A549 (cell line): ENCODE measurements around the gene SYT4. TPM values are rescaled to one million over a fixed set of nuclear protein-coding genes. Genes with fewer than 3 reads are reported as not detected.

Experiments used
- ATAC-seq, 2 experiments: fragments of 200-7000 bp in 1 of 2; fragments of >200 bp in 1 of 2; cut with Nextera tagmentation in 1 of 2; cut with Tn5 transposase in 1 of 2; 3 replicates each; pipeline versions ENCODE4 v1.8.0 to v1.9.1; 2018 to 2020; ENCODE audit warnings: mild to moderate bottlenecking in 1 of 2, moderate library complexity in 1 of 2
- CTCF ChIA-PET: fragments of 300-600 bp; sonication (Branson Sonifier 250); formaldehyde crosslinking; extraction: SDS; loops from one replicate; lab custom pipeline; 2021; ENCODE audit warnings: antibody characterized with exemption, inconsistent platforms; lab: Yijun Ruan, JAX
- POLR2A ChIA-PET: fragments of 350-600 bp; formaldehyde crosslinking; extraction: SDS; loops from one replicate; lab custom pipeline; 2021; ENCODE audit warnings: antibody characterized with exemption, inconsistent platforms; lab: Yijun Ruan, JAX
- DNase-seq, 2 experiments: peaks; one replicate each; pipeline versions ENCODE4 v3.0.0 to v3.0.0-alpha.2; 2011 to 2016; ENCODE audit warnings: low read depth in 1 of 2, low spot score in 1 of 2
- FAIRE-seq: peaks from 2 replicates; lab custom pipeline; 2011; peaks lifted over from hg19 to GRCh38; lab: Jason Lieb, UNC
- H3K27ac ChIP-seq, 2 experiments: fragments of >200 bp; sonication (Bioruptor Twin); formaldehyde crosslinking; 3 replicates each; pipeline ENCODE4 v1.5.1; 2016 to 2017
- H3K4me1 ChIP-seq: fragments of >200 bp; sonication (Bioruptor Twin); formaldehyde crosslinking; 3 replicates; pipeline ENCODE4 v1.6.1; 2016
- H3K4me2 ChIP-seq: fragments of >200 bp; sonication (Bioruptor Twin); formaldehyde crosslinking; 3 replicates; pipeline ENCODE4 v1.6.1; 2016
- H3K4me3 ChIP-seq: fragments of >200 bp; sonication (Bioruptor Twin); formaldehyde crosslinking; 3 replicates; pipeline ENCODE4 v1.5.1; 2016
- H3K9me3 ChIP-seq: fragments of >200 bp; sonication (Bioruptor Twin); formaldehyde crosslinking; 3 replicates; pipeline ENCODE4 v1.6.1; 2016
- BCL3 ChIP-seq: fragments of >200 bp; sonication (Bioruptor Twin); formaldehyde crosslinking; IDR thresholded peaks from 3 replicates; pipeline ENCODE4 v1.6.1; 2016
- CBX2 ChIP-seq: fragments of 200-600 bp; sonication (generic); IDR thresholded peaks from 2 replicates; pipeline ENCODE4 v1.6.1; 2016; ENCODE audit warnings: low read depth, mild to moderate bottlenecking, borderline replicate concordance
- CBX8 ChIP-seq: fragments of 200-600 bp; sonication (generic); IDR thresholded peaks from 2 replicates; pipeline ENCODE4 v1.6.1; 2016
- CHD4 ChIP-seq: fragments of 200-600 bp; sonication (generic); IDR thresholded peaks from 2 replicates; pipeline ENCODE4 v1.6.1; 2016; ENCODE audit warnings: antibody characterized with exemption, mild to moderate bottlenecking, borderline replicate concordance
- CTCF ChIP-seq: fragments of >200 bp; sonication (Bioruptor Twin); formaldehyde crosslinking; IDR thresholded peaks from 3 replicates; pipeline ENCODE4 v1.5.1; 2016
- GATA3 ChIP-seq: IDR thresholded peaks from 2 replicates; pipeline ENCODE4 v1.6.1; 2012; ENCODE audit warnings: borderline replicate concordance
- HES2 ChIP-seq: fragments of >200 bp; sonication (Bioruptor Twin); formaldehyde crosslinking; IDR thresholded peaks from 2 replicates; pipeline ENCODE4 v1.6.1; 2016
- HOXB13 ChIP-seq: fragments of 250-450 bp; sonication (Bioruptor Pico); IDR thresholded peaks from 2 replicates; pipeline ENCODE4 v1.5.0; 2020; ENCODE audit warnings: low read depth, mild to moderate bottlenecking, moderate library complexity
- JUN ChIP-seq, 2 experiments: fragments of >200 bp; sonication (Bioruptor Twin); formaldehyde crosslinking; IDR thresholded peaks; 2 replicates in 1 of 2; 3 replicates in 1 of 2; pipeline ENCODE4 v1.6.1; 2016 to 2017
- KDM1A ChIP-seq: fragments of 200-600 bp; sonication (generic); IDR thresholded peaks from 2 replicates; pipeline ENCODE4 v1.6.1; 2016; ENCODE audit warnings: low read depth, mild to moderate bottlenecking
- KDM5A ChIP-seq: fragments of 200-600 bp; sonication (generic); IDR thresholded peaks from 2 replicates; pipeline ENCODE4 v1.6.1; 2016; ENCODE audit warnings: antibody characterized with exemption, mild to moderate bottlenecking
- MAFK ChIP-seq: fragments of 450-650 bp; IDR thresholded peaks from 2 replicates; pipeline ENCODE4 v1.6.1; 2014; ENCODE audit not compliant: partially characterized antibody
- MAZ ChIP-seq: fragments of 150-350 bp; IDR thresholded peaks from 2 replicates; pipeline ENCODE4 v1.6.1; 2014; ENCODE audit warnings: antibody characterized with exemption, low read depth, low read length, borderline replicate concordance
- RAD21 ChIP-seq, 2 experiments: fragments of >200 bp in 1 of 2; sonication (Bioruptor Twin) in 1 of 2; formaldehyde crosslinking in 1 of 2; IDR thresholded peaks in 1 of 2; conservative IDR thresholded peaks in 1 of 2; 2 replicates in 1 of 2; 3 replicates in 1 of 2; pipeline ENCODE4 v1.6.1; 2012 to 2018; ENCODE audit warnings: inconsistent platforms in 1 of 2
- REST ChIP-seq: fragments of 200-600 bp; sonication (generic); IDR thresholded peaks from 2 replicates; pipeline ENCODE4 v1.6.1; 2016; ENCODE audit warnings: antibody characterized with exemption, mild to moderate bottlenecking, moderate library complexity
- RNF2 ChIP-seq: fragments of 200-600 bp; sonication (generic); IDR thresholded peaks from 2 replicates; pipeline ENCODE4 v1.6.1; 2016; ENCODE audit warnings: low read depth, mild to moderate bottlenecking, antibody characterized with exemption, moderate library complexity, borderline replicate concordance
- SMC3 ChIP-seq: fragments of >200 bp; sonication (Bioruptor Twin); formaldehyde crosslinking; IDR thresholded peaks from 3 replicates; pipeline ENCODE4 v1.6.1; 2018; ENCODE audit warnings: inconsistent platforms
- TP53 ChIP-seq: fragments of 250-450 bp; sonication (Bioruptor Pico); IDR thresholded peaks from 2 replicates; pipeline ENCODE4 v1.5.0; 2021; ENCODE audit warnings: mild to moderate bottlenecking, moderate library complexity
- WGBS: methylation state at CpG from one replicate; pipeline ENCODE4 v1.1.6; 2017; ENCODE audit errors: missing lambda C conversion rate; 5-methylcytosine and 5-hydroxymethylcytosine counted together
- polyA plus RNA-seq, 4 experiments: library from polyadenylated mRNA; depleted of rRNA in 3 of 4; stranded (reverse); fragments of >200 nt; fragmentation: RNase III in 1 of 4; extraction: RNeasy Plus Mini Kit Qiagen cat#74134 plus additional on column Dnase treatment in 1 of 4; gene quantifications; 2 replicates in 3 of 4; 3 replicates in 1 of 4; pipeline ENCODE4 v1.2.3, GENCODE V29; 2011 to 2017

The SYT4 gene
- polyA plus RNA-seq, 2 of the 4 experiments (the other 2 are of a cell fraction), result not detected

- peak in 1 of 2 experiments; percentile 32 for DNase-seq
- H3K4me1 ChIP-seq, result no peaks in the 10 kb centered on the region
- FAIRE-seq, result no peak
Measured at GRCh38 chr18:43271593-43272432, 5.5 kb downstream of the SYT4 start.

More at GRCh38 chr18:43271593-43272432, 5.5 kb downstream of the SYT4 start:
- 2% methylated on average over 6 of the region's 6 CpGs for WGBS
- H3K4me2 ChIP-seq, result no peak overlapping the region
- ChIA-PET POLR2A (no interaction called here), CTCF (interaction anchor here (1.3 to 2.5 kb wide), 6 partner anchors 9 to 1218 kb away, joined by 3 to 22 read pairs (median 6); no protein-coding TSS in a partner anchor)
- TF ChIP-seq CTCF, result peak; percentile 53; the same call in 2 of the 3 replicates
- TF ChIP-seq REST, result no peak
- TF ChIP-seq KDM5A, result no peak
- TF ChIP-seq CBX2, result no peak
- no peak for TF ChIP-seq GATA3
- TF ChIP-seq CHD4, result no peak
- no peak for TF ChIP-seq JUN (IDR thresholded peaks at IDR 0.05)
- TF ChIP-seq HOXB13 (CRISPR knock-in tag), result no peak
- TF ChIP-seq MAFK, result no peak
- no peak for TF ChIP-seq KDM1A
- TF ChIP-seq TP53 (CRISPR knock-in tag), result no peak
- no peak for TF ChIP-seq BCL3
- peak; percentile 41 to 49; a peak in 4 of 5 replicates for TF ChIP-seq RAD21 (conservative IDR thresholded peaks at IDR 0.05 in 1 of 2, IDR thresholded peaks at IDR 0.05 in 1 of 2)
- no peak for TF ChIP-seq CBX8
- TF ChIP-seq SMC3, result peak; percentile 54
- TF ChIP-seq RNF2, result no peak
- TF ChIP-seq HES2, result no peak
- no peak for TF ChIP-seq MAZ
- no peak for ATAC-seq
- H3K27ac ChIP-seq, result no peak overlapping the region
- H3K9me3 ChIP-seq, result no peaks in the 10 kb centered on the region
- no peak overlapping the region for H3K4me3 ChIP-seq
